SK-N-MC (cell line): ENCODE results near the gene ANO10.

ENCODE experiments used
- EZH2 ChIP-seq: fragments of 200-600 bp; sonication (generic); IDR thresholded peaks from one replicate; pipeline ENCODE4 v1.6.1; 2017; ENCODE audit warnings: antibody characterized with exemption
- FOXP2 ChIP-seq: optimal IDR thresholded peaks from 2 replicates; pipeline ENCODE3; 2011; ENCODE audit warnings: mild to moderate bottlenecking, moderate library complexity; ENCODE audit not compliant: insufficient read depth; ENCODE audit errors: extremely low read length, control extremely low read depth
- POLR2AphosphoS5 ChIP-seq: IDR thresholded peaks from 2 replicates; pipeline ENCODE4 v1.6.1; 2012; ENCODE audit warnings: mild to moderate bottlenecking, low read depth, low read length, borderline replicate concordance

DNA sequence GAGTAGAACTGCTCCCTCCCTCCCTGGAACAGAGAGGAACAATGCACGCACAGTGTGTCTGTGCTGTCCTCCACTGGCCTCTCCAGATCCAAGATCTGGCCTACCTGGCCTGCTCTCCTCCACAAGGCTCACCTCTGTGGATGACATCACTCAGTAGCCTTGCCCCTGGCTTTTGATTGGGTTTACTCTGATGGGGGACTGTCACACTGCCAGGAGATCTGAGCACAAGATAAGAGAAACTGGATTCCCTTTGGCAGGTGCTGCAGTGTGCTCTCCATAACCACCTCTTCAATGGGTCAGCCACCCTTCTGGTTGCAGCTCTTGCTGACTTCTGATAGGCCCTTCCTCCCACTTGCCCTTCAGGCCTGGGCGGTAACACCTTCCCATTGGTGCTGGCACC, 22.6 kb upstream of the ANO10 start:
- TF ChIP-seq POLR2AphosphoS5 (no peak), EZH2 (no peak), FOXP2 (no peak)
